GM23338 (cell line): ENCODE results near the gene IMPDH1. TPM values are rescaled to one million over a fixed set of nuclear protein-coding genes. Genes with fewer than 3 reads are reported as not detected.

Experiments
- ATAC-seq: fragments of 200-7000 bp; cut with Tn5 transposase; 3 replicates; pipeline ENCODE4 v1.9.1; 2020
- DNase-seq: peaks from one replicate; pipeline ENCODE4 v3.0.0-alpha.2; 2015; ENCODE audit warnings: low spot score
- H2AFZ ChIP-seq: fragments of 200-600 bp; sonication (generic); 2 replicates; pipeline ENCODE4 v1.8.0; 2016; ENCODE audit warnings: antibody characterized with exemption, mild to moderate bottlenecking, moderate library complexity
- H3F3A ChIP-seq: fragments of 200-600 bp; sonication (generic); replicated peaks from 2 replicates; pipeline ENCODE4 v1.8.0; 2017; ENCODE audit warnings: antibody characterized with exemption, mixed run types, low read depth
- H3K27ac ChIP-seq: fragments of 200-600 bp; sonication (generic); 2 replicates; pipeline ENCODE4 v1.6.1; 2016; ENCODE audit warnings: low read depth
- H3K27me3 ChIP-seq: fragments of 200-600 bp; sonication (generic); 2 replicates; pipeline ENCODE4 v1.8.0; 2016; ENCODE audit warnings: mild to moderate bottlenecking, mixed run types, moderate library complexity; ENCODE audit not compliant: insufficient read depth
- H3K36me3 ChIP-seq: fragments of 200-600 bp; sonication (generic); 2 replicates; pipeline ENCODE4 v1.8.0; 2016; ENCODE audit warnings: mild to moderate bottlenecking; ENCODE audit not compliant: insufficient read depth
- H3K4me1 ChIP-seq: fragments of 200-600 bp; sonication (generic); 2 replicates; pipeline ENCODE4 v1.8.0; 2016; ENCODE audit warnings: mild to moderate bottlenecking, moderate library complexity; ENCODE audit not compliant: insufficient read depth
- H3K4me2 ChIP-seq: fragments of 200-600 bp; sonication (generic); 2 replicates; pipeline ENCODE4 v1.7.1; 2017; ENCODE audit warnings: mixed run types
- H3K4me3 ChIP-seq: fragments of 200-600 bp; sonication (generic); 2 replicates; pipeline ENCODE4 v1.6.1; 2016; ENCODE audit warnings: mixed run types
- H3K79me2 ChIP-seq: fragments of 200-600 bp; sonication (generic); replicated peaks from 2 replicates; pipeline ENCODE4 v1.8.0; 2017; ENCODE audit warnings: mild to moderate bottlenecking; ENCODE audit not compliant: insufficient read depth
- H3K9me2 ChIP-seq: fragments of 200-600 bp; sonication (generic); 2 replicates; pipeline ENCODE4 v1.8.0; 2017; ENCODE audit not compliant: insufficient read depth
- H4K20me1 ChIP-seq: fragments of 200-600 bp; sonication (generic); replicated peaks from 2 replicates; pipeline ENCODE4 v1.8.0; 2017; ENCODE audit warnings: mild to moderate bottlenecking; ENCODE audit not compliant: insufficient read depth
- H3K27ac Mint-ChIP-seq: 2 replicates; pipeline ENCODE4 v1.8.0; 2020; ENCODE audit warnings: inconsistent platforms, mild to moderate bottlenecking, moderate library complexity, mixed read lengths
- H3K27me3 Mint-ChIP-seq: 3 replicates; pipeline ENCODE4 v1.8.0; 2022; ENCODE audit warnings: low read depth, mild to moderate bottlenecking, moderate library complexity, mixed read lengths, inconsistent platforms; ENCODE audit not compliant: insufficient read depth, poor library complexity
- H3K36me3 Mint-ChIP-seq: 3 replicates; pipeline ENCODE4 v1.8.0; 2021; ENCODE audit warnings: low read depth, mild to moderate bottlenecking, inconsistent platforms, moderate library complexity, mixed read lengths
- H3K4me1 Mint-ChIP-seq: 3 replicates; pipeline ENCODE4 v1.8.0; 2020; ENCODE audit warnings: mild to moderate bottlenecking, inconsistent platforms, mixed read lengths
- H3K4me3 Mint-ChIP-seq: 3 replicates; pipeline ENCODE4 v1.8.0; 2021; ENCODE audit warnings: moderate library complexity, mild to moderate bottlenecking, inconsistent platforms, mixed read lengths
- H3K9me3 Mint-ChIP-seq: 3 replicates; pipeline ENCODE4 v1.8.0; 2020; ENCODE audit warnings: moderate library complexity, mild to moderate bottlenecking, inconsistent platforms, mixed read lengths
- CREB1 ChIP-seq: fragments of 250-450 bp; sonication (Bioruptor Pico); IDR thresholded peaks from 2 replicates; pipeline ENCODE4 v1.5.0; 2020; ENCODE audit warnings: low read depth, mild to moderate bottlenecking, moderate library complexity
- EZH2 ChIP-seq: fragments of 200-600 bp; sonication (generic); IDR thresholded peaks from one replicate; pipeline ENCODE4 v1.8.0; 2017; ENCODE audit warnings: antibody characterized with exemption, mild to moderate bottlenecking, low read depth; ENCODE audit not compliant: unreplicated experiment
- EZH2phosphoT487 ChIP-seq: fragments of 200-600 bp; sonication (generic); IDR thresholded peaks from one replicate; pipeline ENCODE4 v1.8.1; 2018; ENCODE audit warnings: antibody characterized with exemption; ENCODE audit not compliant: unreplicated experiment
- JUNB ChIP-seq: IDR thresholded peaks from one replicate; pipeline ENCODE4 v1.6.1; 2016; ENCODE audit warnings: antibody characterized with exemption; ENCODE audit not compliant: unreplicated experiment
- NANOG ChIP-seq: IDR thresholded peaks from 2 replicates; pipeline ENCODE4 v1.6.1; 2016; ENCODE audit warnings: antibody characterized with exemption, borderline replicate concordance
- POLR2AphosphoS5 ChIP-seq: IDR thresholded peaks from 2 replicates; pipeline ENCODE4 v1.6.1; 2016; ENCODE audit warnings: antibody characterized with exemption, low read depth
- STAT1 ChIP-seq: IDR thresholded peaks from one replicate; pipeline ENCODE4 v1.6.1; 2016; ENCODE audit warnings: antibody characterized with exemption; ENCODE audit not compliant: unreplicated experiment
- ZNF114 ChIP-seq: fragments of 250-450 bp; sonication (Bioruptor Pico); IDR thresholded peaks from 2 replicates; pipeline ENCODE4 v1.5.0; 2020; ENCODE audit warnings: mild to moderate bottlenecking, moderate library complexity
- ZNF331 ChIP-seq: fragments of 250-450 bp; sonication (Bioruptor Pico); IDR thresholded peaks from 2 replicates; pipeline ENCODE4 v1.5.0; 2020; ENCODE audit warnings: low read depth, mild to moderate bottlenecking, moderate library complexity
- polyA plus RNA-seq: library from polyadenylated mRNA; unstranded; fragments of >200 nt; fragmentation: Nextera tagmentation; extraction: Ambion mirVana; gene quantifications from 2 replicates; pipeline ENCODE4 v1.2.1, GENCODE V29; 2016
- total RNA-seq: library from RNA; depleted of rRNA; stranded (reverse); fragments of >200 nt; shearing (Covaris generic); gene quantifications from 2 replicates; pipeline ENCODE4 v1.2.3, GENCODE V29; 2014
- TF ChIP-seq, protein P1 (sequence below), 2 experiments: fragments of 200-600 bp in 1 of 2; sonication (generic) in 1 of 2; conservative IDR thresholded peaks; 2 replicates each; pipeline versions ENCODE4 v1.5.1 to v1.6.1; 2016 to 2017; ENCODE audit warnings: antibody characterized with exemption in 2 of 2, low read depth in 2 of 2, mild to moderate bottlenecking in 2 of 2, moderate library complexity in 1 of 2
- TF ChIP-seq, protein P2 (sequence below): IDR thresholded peaks from 2 replicates; pipeline ENCODE4 v1.6.1; 2016; ENCODE audit warnings: antibody characterized with exemption
- TF ChIP-seq, protein P3 (sequence below): fragments of 250-450 bp; sonication (Bioruptor Pico); IDR thresholded peaks from 2 replicates; pipeline ENCODE4 v1.5.0; 2020; ENCODE audit warnings: mild to moderate bottlenecking, moderate library complexity
- TF ChIP-seq, protein P4 (sequence below): IDR thresholded peaks from one replicate; pipeline ENCODE4 v1.6.1; 2018; ENCODE audit warnings: antibody characterized with exemption; ENCODE audit not compliant: unreplicated experiment

Gene IMPDH1
- total and polyA plus RNA-seq, 2 experiments from 2014 or later: 16.4 to 48.3 TPM

DNA sequence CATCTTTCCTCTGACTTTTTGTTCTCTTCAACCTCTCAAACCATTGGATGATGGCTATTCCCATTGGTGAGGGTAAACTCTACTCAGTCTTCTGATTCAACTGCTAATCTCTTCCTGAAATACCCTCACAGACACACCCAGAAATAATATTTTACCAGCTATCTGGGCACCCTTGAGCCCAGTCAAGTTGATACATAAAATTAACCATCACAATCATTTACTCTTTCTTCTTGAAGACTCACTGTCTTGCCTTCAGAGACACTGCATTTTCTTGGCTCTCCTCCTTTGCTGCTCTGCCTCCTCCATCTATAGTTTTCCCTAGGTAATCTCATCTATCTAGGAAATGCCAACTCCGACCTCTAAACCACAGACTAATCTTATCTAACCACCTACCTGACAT lies 35.7 kb downstream of the IMPDH1 start:
- H3K36me3 Mint-ChIP-seq: no peaks in the 10 kb centered on the region; the same call in 2 of the 3 replicates
- H3K4me1 Mint-ChIP-seq: peaks cover 4% of the 10 kb centered on the region; the same call in 2 of the 3 replicates
- H3K9me3 Mint-ChIP-seq: no peaks in the 10 kb centered on the region
- peaks cover 1% of the 10 kb centered on the region for H3K27me3 Mint-ChIP-seq
- no peak for ATAC-seq
- Histone ChIP-seq H3K36me3 (no peaks in the 10 kb centered on the region), H3K79me2 (no peaks in the 10 kb centered on the region), H4K20me1 (no peaks in the 10 kb centered on the region), H2AFZ (no peak overlapping the region), H3K27me3 (no peaks in the 10 kb centered on the region), H3K27ac (no peak overlapping the region), H3K4me2 (no peak overlapping the region), H3K4me1 (no peaks in the 10 kb centered on the region), H3F3A (no peaks in the 10 kb centered on the region), H3K9me2 (no peaks in the 10 kb centered on the region), H3K4me3 (no peak overlapping the region)
- no peak for DNase-seq
- TF ChIP-seq NANOG (no peak), ZNF331 (CRISPR knock-in tag) (no peak), JUNB (no peak), EZH2phosphoT487 (no peak), POLR2AphosphoS5 (no peak), EZH2 (no peak), CREB1 (CRISPR knock-in tag) (no peak), ZNF114 (CRISPR knock-in tag) (no peak), STAT1 (no peak)
- TF ChIP-seq, protein P1, sequence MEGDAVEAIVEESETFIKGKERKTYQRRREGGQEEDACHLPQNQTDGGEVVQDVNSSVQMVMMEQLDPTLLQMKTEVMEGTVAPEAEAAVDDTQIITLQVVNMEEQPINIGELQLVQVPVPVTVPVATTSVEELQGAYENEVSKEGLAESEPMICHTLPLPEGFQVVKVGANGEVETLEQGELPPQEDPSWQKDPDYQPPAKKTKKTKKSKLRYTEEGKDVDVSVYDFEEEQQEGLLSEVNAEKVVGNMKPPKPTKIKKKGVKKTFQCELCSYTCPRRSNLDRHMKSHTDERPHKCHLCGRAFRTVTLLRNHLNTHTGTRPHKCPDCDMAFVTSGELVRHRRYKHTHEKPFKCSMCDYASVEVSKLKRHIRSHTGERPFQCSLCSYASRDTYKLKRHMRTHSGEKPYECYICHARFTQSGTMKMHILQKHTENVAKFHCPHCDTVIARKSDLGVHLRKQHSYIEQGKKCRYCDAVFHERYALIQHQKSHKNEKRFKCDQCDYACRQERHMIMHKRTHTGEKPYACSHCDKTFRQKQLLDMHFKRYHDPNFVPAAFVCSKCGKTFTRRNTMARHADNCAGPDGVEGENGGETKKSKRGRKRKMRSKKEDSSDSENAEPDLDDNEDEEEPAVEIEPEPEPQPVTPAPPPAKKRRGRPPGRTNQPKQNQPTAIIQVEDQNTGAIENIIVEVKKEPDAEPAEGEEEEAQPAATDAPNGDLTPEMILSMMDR (conservative IDR thresholded peaks at IDR 0.05; ENCODE audit: low read depth in 2 of 2): no peak
- TF ChIP-seq, protein P2, sequence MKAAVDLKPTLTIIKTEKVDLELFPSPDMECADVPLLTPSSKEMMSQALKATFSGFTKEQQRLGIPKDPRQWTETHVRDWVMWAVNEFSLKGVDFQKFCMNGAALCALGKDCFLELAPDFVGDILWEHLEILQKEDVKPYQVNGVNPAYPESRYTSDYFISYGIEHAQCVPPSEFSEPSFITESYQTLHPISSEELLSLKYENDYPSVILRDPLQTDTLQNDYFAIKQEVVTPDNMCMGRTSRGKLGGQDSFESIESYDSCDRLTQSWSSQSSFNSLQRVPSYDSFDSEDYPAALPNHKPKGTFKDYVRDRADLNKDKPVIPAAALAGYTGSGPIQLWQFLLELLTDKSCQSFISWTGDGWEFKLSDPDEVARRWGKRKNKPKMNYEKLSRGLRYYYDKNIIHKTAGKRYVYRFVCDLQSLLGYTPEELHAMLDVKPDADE: no peak
- TF ChIP-seq, protein P3, sequence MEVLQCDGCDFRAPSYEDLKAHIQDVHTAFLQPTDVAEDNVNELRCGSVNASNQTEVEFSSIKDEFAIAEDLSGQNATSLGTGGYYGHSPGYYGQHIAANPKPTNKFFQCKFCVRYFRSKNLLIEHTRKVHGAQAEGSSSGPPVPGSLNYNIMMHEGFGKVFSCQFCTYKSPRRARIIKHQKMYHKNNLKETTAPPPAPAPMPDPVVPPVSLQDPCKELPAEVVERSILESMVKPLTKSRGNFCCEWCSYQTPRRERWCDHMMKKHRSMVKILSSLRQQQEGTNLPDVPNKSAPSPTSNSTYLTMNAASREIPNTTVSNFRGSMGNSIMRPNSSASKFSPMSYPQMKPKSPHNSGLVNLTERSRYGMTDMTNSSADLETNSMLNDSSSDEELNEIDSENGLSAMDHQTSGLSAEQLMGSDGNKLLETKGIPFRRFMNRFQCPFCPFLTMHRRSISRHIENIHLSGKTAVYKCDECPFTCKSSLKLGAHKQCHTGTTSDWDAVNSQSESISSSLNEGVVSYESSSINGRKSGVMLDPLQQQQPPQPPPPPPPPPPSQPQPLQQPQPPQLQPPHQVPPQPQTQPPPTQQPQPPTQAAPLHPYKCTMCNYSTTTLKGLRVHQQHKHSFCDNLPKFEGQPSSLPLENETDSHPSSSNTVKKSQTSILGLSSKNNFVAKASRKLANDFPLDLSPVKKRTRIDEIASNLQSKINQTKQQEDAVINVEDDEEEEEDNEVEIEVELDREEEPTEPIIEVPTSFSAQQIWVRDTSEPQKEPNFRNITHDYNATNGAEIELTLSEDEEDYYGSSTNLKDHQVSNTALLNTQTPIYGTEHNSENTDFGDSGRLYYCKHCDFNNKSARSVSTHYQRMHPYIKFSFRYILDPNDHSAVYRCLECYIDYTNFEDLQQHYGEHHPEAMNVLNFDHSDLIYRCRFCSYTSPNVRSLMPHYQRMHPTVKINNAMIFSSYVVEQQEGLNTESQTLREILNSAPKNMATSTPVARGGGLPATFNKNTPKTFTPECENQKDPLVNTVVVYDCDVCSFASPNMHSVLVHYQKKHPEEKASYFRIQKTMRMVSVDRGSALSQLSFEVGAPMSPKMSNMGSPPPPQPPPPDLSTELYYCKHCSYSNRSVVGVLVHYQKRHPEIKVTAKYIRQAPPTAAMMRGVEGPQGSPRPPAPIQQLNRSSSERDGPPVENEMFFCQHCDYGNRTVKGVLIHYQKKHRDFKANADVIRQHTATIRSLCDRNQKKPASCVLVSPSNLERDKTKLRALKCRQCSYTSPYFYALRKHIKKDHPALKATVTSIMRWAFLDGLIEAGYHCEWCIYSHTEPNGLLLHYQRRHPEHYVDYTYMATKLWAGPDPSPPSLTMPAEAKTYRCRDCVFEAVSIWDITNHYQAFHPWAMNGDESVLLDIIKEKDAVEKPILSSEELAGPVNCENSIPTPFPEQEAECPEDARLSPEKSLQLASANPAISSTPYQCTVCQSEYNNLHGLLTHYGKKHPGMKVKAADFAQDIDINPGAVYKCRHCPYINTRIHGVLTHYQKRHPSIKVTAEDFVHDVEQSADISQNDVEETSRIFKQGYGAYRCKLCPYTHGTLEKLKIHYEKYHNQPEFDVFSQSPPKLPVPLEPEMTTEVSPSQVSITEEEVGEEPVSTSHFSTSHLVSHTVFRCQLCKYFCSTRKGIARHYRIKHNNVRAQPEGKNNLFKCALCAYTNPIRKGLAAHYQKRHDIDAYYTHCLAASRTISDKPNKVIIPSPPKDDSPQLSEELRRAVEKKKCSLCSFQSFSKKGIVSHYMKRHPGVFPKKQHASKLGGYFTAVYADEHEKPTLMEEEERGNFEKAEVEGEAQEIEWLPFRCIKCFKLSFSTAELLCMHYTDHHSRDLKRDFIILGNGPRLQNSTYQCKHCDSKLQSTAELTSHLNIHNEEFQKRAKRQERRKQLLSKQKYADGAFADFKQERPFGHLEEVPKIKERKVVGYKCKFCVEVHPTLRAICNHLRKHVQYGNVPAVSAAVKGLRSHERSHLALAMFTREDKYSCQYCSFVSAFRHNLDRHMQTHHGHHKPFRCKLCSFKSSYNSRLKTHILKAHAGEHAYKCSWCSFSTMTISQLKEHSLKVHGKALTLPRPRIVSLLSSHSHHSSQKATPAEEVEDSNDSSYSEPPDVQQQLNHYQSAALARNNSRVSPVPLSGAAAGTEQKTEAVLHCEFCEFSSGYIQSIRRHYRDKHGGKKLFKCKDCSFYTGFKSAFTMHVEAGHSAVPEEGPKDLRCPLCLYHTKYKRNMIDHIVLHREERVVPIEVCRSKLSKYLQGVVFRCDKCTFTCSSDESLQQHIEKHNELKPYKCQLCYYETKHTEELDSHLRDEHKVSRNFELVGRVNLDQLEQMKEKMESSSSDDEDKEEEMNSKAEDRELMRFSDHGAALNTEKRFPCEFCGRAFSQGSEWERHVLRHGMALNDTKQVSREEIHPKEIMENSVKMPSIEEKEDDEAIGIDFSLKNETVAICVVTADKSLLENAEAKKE (CRISPR knock-in tag): no peak
- TF ChIP-seq, protein P4, sequence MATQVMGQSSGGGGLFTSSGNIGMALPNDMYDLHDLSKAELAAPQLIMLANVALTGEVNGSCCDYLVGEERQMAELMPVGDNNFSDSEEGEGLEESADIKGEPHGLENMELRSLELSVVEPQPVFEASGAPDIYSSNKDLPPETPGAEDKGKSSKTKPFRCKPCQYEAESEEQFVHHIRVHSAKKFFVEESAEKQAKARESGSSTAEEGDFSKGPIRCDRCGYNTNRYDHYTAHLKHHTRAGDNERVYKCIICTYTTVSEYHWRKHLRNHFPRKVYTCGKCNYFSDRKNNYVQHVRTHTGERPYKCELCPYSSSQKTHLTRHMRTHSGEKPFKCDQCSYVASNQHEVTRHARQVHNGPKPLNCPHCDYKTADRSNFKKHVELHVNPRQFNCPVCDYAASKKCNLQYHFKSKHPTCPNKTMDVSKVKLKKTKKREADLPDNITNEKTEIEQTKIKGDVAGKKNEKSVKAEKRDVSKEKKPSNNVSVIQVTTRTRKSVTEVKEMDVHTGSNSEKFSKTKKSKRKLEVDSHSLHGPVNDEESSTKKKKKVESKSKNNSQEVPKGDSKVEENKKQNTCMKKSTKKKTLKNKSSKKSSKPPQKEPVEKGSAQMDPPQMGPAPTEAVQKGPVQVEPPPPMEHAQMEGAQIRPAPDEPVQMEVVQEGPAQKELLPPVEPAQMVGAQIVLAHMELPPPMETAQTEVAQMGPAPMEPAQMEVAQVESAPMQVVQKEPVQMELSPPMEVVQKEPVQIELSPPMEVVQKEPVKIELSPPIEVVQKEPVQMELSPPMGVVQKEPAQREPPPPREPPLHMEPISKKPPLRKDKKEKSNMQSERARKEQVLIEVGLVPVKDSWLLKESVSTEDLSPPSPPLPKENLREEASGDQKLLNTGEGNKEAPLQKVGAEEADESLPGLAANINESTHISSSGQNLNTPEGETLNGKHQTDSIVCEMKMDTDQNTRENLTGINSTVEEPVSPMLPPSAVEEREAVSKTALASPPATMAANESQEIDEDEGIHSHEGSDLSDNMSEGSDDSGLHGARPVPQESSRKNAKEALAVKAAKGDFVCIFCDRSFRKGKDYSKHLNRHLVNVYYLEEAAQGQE: no peak
- H3K27ac Mint-ChIP-seq: no peak overlapping the region
- H3K4me3 Mint-ChIP-seq: no peak overlapping the region
